ENCODE data around the gene TLK2.
A peak's percentile ranks its signal among the peaks of the same experiment; 100 is the strongest.
"Not testable (repeated sequence)": the region's sequence is repeated elsewhere in the genome, so short reads cannot be mapped to it uniquely, and the experiment has no call there.

TLK2 gene

DNA sequence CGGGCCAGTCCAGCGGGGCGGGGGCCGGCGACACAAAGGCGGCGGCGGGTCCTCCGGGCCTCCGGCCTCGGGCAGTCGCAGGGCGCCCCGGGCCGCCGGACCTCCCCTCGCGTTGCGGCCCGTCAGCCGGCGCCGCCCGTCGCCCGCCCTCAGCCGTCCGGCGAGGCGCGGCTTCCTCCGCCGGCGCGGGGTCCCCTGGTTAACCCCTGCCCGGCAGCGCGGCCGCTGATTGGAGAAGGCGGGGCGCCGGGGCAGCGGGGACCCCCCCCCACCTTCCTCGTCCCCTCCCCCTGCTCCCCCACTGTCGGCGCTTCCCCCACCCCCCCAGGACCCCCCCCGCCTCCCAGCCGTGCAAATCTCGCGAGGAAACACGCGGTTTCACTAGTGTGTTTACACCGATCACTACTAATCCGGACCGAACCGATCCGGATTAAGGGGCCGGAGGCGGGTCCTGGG is at the start of gene TLK2:
Gene TLK2, plus strand, starts transcription at position 402 of the 456 bp plus-strand sequence. CDS start 2,301 bp downstream, outside the sequence.
- Histone ChIP-seq H3K27me3 (ENCODE audit: control insufficient read depth in 1 of 2, insufficient read depth in 2 of 2, low read length in 2 of 2) (no peaks in the 10 kb centered on the region), H3K9ac (ENCODE audit: low read length) (peak within 1 kb of the TSS; percentile 84)

DNA sequence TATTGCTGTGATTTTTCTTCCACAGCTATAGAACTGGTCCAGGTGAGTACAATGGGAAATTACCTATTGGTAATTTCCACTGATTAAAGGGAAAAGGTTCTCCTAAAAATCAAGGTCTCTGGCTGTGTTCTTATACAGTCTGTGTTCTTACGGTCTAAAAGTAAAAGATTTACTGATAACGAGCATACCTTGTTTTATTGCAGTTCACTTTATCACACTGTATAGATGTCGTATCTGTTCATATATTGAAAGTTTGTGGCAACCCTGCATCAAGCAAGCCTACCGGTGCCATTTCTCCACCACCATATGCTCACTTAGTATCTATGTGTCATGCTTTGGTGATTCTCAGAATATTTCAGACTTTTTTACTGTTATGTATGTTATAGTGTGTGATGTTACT is 43.4 kb upstream of the TLK2 start:
- not testable (repeated sequence) for H3K36me3 ChIP-seq (ENCODE audit: insufficient read depth, low read length); H3K27ac ChIP-seq (ENCODE audit: low read depth, low read length); H3K27me3 ChIP-seq (ENCODE audit: control insufficient read depth in 1 of 2, insufficient read depth in 2 of 2, low read length in 2 of 2); H3K9me3 ChIP-seq (ENCODE audit: low read length); H3K4me3 ChIP-seq (ENCODE audit: low read depth in 1 of 2, low read length in 2 of 2); H3K9ac ChIP-seq (ENCODE audit: low read length); H3K4me1 ChIP-seq (ENCODE audit: insufficient read depth, low read length)

More for the DNA sequence above, at the start of gene TLK2:
- peak within 1 kb of the TSS; percentile 72 for H3K27ac ChIP-seq (ENCODE audit: low read depth, low read length)
- no peaks in the 10 kb centered on the region for H3K9me3 ChIP-seq (ENCODE audit: low read length)
- H3K4me1 ChIP-seq (ENCODE audit: insufficient read depth, low read length), result peaks cover 4% of the 10 kb centered on the region
- H3K36me3 ChIP-seq (ENCODE audit: insufficient read depth, low read length), result no peaks in the 10 kb centered on the region
- H3K4me3 ChIP-seq (ENCODE audit: low read depth in 1 of 2, low read length in 2 of 2), result peak within 1 kb of the TSS; percentile 55 to 71

DNA sequence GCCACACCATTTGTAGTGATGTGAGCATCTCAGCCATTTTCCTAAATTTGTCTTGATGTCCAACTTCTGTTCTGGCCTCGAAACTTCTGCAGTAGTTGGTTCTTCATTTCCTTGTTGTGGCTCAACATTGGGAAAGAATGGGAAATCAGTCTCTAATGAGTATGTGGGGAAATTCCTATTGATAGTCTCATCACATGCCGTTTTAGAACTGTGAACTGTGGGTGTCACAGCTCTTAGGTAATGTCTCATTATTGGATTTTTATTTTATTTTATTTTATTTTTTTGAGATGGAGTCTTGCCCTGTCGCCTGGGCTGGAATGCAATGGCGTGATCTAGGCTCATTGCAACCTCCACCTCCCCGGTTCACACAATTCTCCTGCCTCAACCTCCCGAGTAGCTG is 37.4 kb upstream of the TLK2 start:
- H3K9ac ChIP-seq (ENCODE audit: low read length); H3K4me1 ChIP-seq (ENCODE audit: insufficient read depth, low read length); H3K36me3 ChIP-seq (ENCODE audit: insufficient read depth, low read length); H3K4me3 ChIP-seq (ENCODE audit: low read depth in 1 of 2, low read length in 2 of 2); H3K27ac ChIP-seq (ENCODE audit: low read depth, low read length); H3K9me3 ChIP-seq (ENCODE audit: low read length); H3K27me3 ChIP-seq (ENCODE audit: control insufficient read depth in 1 of 2, insufficient read depth in 2 of 2, low read length in 2 of 2): not testable (repeated sequence)

DNA sequence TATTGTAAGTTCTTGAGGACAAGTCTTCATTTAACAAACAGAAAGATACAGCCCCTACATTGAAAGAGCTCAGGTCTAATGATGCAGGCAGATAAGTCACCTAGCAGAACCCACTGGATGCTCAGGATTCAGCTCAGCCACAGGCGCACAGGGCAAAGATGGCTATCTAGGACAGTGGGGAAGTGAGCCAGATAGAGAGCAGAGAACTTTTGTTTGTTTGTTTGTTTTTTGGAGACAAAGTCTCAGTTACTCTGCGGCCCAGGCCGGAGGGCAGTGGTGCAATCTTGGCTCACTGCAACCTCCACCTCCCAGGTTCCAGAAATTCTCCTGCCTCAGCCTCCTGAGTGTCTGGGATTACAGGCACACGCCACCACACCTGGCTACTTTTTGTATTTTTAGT is 34.6 kb upstream of the TLK2 start:
- peaks cover 24% of the 10 kb centered on the region for H3K36me3 ChIP-seq (ENCODE audit: insufficient read depth, low read length)

DNA sequence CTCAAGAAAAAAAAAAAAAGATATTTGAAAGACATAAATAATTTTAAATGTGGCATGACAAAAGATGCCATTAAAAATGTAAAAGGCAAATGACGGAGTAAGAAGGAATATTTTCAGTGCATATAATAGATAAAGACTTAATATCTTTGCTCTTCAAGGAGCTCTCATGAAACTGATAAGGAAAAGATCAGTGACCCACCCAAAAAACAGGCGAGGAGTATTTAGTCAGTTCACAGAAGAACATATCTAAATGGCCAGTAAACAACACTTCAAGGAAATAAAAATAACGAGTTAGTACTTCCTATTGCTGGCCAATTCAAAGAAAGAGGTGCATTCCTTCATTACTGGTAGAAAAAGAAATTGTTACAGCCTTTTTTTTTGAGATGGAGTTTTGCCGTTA is 32.8 kb upstream of the TLK2 start:
- H3K27me3 ChIP-seq (ENCODE audit: control insufficient read depth in 1 of 2, insufficient read depth in 2 of 2, low read length in 2 of 2); H3K9me3 ChIP-seq (ENCODE audit: low read length); H3K9ac ChIP-seq (ENCODE audit: low read length); H3K4me3 ChIP-seq (ENCODE audit: low read depth in 1 of 2, low read length in 2 of 2); H3K4me1 ChIP-seq (ENCODE audit: insufficient read depth, low read length); H3K27ac ChIP-seq (ENCODE audit: low read depth, low read length): not testable (repeated sequence)
- peaks cover 24% of the 10 kb centered on the region for H3K36me3 ChIP-seq (ENCODE audit: insufficient read depth, low read length)

More for the DNA sequence above, 34.6 kb upstream of the TLK2 start:
- Histone ChIP-seq H3K27ac (ENCODE audit: low read depth, low read length) (no peak overlapping the region), H3K4me1 (ENCODE audit: insufficient read depth, low read length) (no peaks in the 10 kb centered on the region), H3K9ac (ENCODE audit: low read length) (no peak overlapping the region), H3K4me3 (ENCODE audit: low read depth in 1 of 2, low read length in 2 of 2) (no peak overlapping the region), H3K9me3 (ENCODE audit: low read length) (no peaks in the 10 kb centered on the region), H3K27me3 (ENCODE audit: control insufficient read depth in 1 of 2, insufficient read depth in 2 of 2, low read length in 2 of 2) (no peaks in the 10 kb centered on the region)

DNA sequence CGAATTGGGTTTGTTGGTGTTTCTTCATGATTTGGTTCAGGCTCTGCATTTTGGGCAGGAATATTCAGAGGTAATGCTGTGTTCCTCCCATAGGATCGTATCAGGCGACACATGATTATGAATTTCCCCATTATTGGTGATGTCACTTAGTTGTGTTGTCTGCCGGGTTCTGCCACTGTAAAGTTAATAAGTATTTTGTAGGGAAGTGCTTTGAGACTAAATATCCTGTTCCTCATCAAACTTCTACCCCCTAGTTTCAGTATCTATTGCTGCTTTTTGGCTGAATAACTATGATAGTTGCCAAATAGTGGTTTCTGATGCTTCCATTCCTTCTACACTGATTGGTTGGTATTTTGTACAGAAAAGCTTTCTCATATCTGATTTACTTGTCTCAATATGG is 26.4 kb upstream of the TLK2 start:
- not testable (repeated sequence) for H3K9me3 ChIP-seq (ENCODE audit: low read length)
- H3K36me3 ChIP-seq (ENCODE audit: insufficient read depth, low read length), result peaks cover 13% of the 10 kb centered on the region

DNA sequence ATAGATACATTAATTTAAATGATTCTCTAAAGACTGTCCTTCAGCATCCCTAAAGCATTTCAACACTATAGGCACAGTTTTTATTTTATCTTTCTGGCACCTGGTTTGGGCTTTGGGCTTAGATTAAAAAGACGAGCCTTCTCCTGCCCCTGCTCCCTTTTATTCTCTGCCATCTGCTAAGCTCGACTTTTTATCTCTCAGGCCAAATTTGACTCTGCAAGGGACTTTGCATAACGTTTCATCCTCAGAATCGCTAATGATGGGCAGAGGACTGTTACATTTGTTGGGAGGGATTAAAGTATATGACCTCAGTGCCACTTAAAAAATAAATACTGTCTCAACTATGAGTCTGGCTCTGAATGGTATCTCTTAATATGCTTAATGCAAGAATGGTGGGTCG is 25.6 kb upstream of the TLK2 start:
- H3K4me3 ChIP-seq (ENCODE audit: low read depth in 1 of 2, low read length in 2 of 2); H3K36me3 ChIP-seq (ENCODE audit: insufficient read depth, low read length); H3K27me3 ChIP-seq (ENCODE audit: control insufficient read depth in 1 of 2, insufficient read depth in 2 of 2, low read length in 2 of 2); H3K9me3 ChIP-seq (ENCODE audit: low read length); H3K27ac ChIP-seq (ENCODE audit: low read depth, low read length); H3K4me1 ChIP-seq (ENCODE audit: insufficient read depth, low read length); H3K9ac ChIP-seq (ENCODE audit: low read length): not testable (repeated sequence)

More for the DNA sequence above, 26.4 kb upstream of the TLK2 start:
- H3K9ac ChIP-seq (ENCODE audit: low read length); H3K27me3 ChIP-seq (ENCODE audit: control insufficient read depth in 1 of 2, insufficient read depth in 2 of 2, low read length in 2 of 2); H3K4me3 ChIP-seq (ENCODE audit: low read depth in 1 of 2, low read length in 2 of 2); H3K27ac ChIP-seq (ENCODE audit: low read depth, low read length); H3K4me1 ChIP-seq (ENCODE audit: insufficient read depth, low read length): not testable (repeated sequence)

DNA sequence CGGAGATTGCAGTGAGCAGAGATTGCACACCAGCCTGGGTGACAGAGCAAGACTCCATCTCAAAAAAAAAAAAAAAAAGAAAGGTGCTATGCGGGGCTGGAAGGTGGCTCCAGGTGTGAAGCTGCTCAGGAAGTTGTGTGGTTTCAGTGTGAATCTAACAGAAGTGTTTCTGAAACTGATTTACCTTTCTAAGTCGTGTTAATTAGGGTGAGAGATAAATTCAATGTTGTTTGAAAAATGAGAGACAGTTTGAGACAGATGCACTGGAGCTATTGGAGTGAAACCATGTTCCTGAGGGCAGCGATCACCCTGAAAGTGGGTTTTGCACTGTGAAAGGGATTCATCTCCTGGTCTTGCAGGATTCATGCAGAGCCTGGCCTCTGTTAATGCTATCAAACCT is 25.0 kb upstream of the TLK2 start:
- not testable (repeated sequence) for H3K27me3 ChIP-seq (ENCODE audit: control insufficient read depth in 1 of 2, insufficient read depth in 2 of 2, low read length in 2 of 2); H3K36me3 ChIP-seq (ENCODE audit: insufficient read depth, low read length); H3K9me3 ChIP-seq (ENCODE audit: low read length); H3K27ac ChIP-seq (ENCODE audit: low read depth, low read length); H3K4me3 ChIP-seq (ENCODE audit: low read depth in 1 of 2, low read length in 2 of 2); H3K4me1 ChIP-seq (ENCODE audit: insufficient read depth, low read length); H3K9ac ChIP-seq (ENCODE audit: low read length)

DNA sequence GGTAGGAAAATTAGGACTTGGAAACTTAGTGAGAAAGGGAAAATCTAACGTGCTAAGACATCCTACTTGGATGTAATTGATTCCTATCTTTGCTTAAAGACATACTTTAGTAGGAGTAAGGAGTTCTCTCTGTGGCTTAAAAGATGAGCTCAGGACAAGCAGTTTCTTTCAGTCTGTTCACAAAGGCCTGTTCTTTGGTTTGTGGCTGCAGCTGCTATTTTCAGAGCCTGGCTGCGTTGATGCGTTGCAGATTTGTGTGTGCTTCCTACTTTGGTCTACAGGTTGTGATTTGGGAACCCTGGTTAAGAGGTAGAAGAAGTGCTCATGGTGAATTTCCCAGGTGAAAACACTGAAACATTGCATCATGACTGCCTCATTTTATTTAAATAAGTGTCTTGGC is 24.5 kb upstream of the TLK2 start:
- not testable (repeated sequence) for H3K9ac ChIP-seq (ENCODE audit: low read length); H3K4me3 ChIP-seq (ENCODE audit: low read depth in 1 of 2, low read length in 2 of 2)

DNA sequence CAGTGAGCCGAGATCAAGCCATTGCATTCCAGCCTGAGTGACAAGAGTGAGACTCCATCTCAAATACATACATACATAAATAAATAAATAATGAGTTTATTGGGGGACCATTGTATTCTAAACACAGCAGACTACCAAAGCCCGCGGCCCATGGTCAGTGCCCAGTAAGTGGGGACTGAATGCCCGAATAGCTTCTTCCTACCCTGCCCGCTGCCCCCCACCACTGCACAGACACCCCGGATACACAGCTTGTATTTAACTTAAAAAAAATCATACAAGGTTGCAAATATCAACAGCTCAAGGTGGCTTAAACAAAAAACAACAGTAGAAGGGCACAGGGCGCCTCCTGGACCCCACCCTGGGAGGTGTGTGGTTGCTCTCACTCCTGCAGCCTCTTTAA is 22.6 kb upstream of the TLK2 start:
- no peaks in the 10 kb centered on the region for H3K36me3 ChIP-seq (ENCODE audit: insufficient read depth, low read length)
- H3K4me1 ChIP-seq (ENCODE audit: insufficient read depth, low read length), result no peaks in the 10 kb centered on the region
- no peaks in the 10 kb centered on the region for H3K27me3 ChIP-seq (ENCODE audit: control insufficient read depth in 1 of 2, insufficient read depth in 2 of 2, low read length in 2 of 2)
- no peak overlapping the region for H3K27ac ChIP-seq (ENCODE audit: low read depth, low read length)
- no peaks in the 10 kb centered on the region for H3K9me3 ChIP-seq (ENCODE audit: low read length)
- H3K9ac ChIP-seq (ENCODE audit: low read length), result no peak overlapping the region
- no peak overlapping the region for H3K4me3 ChIP-seq (ENCODE audit: low read depth in 1 of 2, low read length in 2 of 2)

More for the DNA sequence above, 24.5 kb upstream of the TLK2 start:
- H3K27ac ChIP-seq (ENCODE audit: low read depth, low read length); H3K4me1 ChIP-seq (ENCODE audit: insufficient read depth, low read length); H3K27me3 ChIP-seq (ENCODE audit: control insufficient read depth in 1 of 2, insufficient read depth in 2 of 2, low read length in 2 of 2); H3K9me3 ChIP-seq (ENCODE audit: low read length); H3K36me3 ChIP-seq (ENCODE audit: insufficient read depth, low read length): not testable (repeated sequence)

DNA sequence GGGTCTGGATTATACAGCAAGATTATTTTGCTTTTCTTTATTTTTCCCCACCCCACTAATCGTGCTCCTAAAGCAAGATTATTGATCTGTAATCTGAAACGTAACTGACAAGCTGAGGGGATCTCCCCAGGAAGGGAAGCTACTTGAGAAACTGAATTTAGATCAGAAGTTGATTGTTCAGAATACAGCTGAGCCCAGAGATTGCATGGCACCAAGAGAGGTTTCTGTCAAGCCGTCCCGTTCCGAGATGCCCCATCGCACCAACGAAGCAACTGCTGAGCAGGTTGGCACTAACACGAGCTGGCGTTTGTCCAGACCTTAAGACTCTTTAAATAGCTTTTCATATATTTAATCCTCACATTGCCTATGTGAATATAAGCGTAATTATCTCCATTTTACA is 20.1 kb upstream of the TLK2 start:
- H3K27ac ChIP-seq (ENCODE audit: low read depth, low read length); H3K9ac ChIP-seq (ENCODE audit: low read length); H3K4me3 ChIP-seq (ENCODE audit: low read depth in 1 of 2, low read length in 2 of 2); H3K27me3 ChIP-seq (ENCODE audit: control insufficient read depth in 1 of 2, insufficient read depth in 2 of 2, low read length in 2 of 2); H3K9me3 ChIP-seq (ENCODE audit: low read length); H3K4me1 ChIP-seq (ENCODE audit: insufficient read depth, low read length); H3K36me3 ChIP-seq (ENCODE audit: insufficient read depth, low read length): not testable (repeated sequence)

DNA sequence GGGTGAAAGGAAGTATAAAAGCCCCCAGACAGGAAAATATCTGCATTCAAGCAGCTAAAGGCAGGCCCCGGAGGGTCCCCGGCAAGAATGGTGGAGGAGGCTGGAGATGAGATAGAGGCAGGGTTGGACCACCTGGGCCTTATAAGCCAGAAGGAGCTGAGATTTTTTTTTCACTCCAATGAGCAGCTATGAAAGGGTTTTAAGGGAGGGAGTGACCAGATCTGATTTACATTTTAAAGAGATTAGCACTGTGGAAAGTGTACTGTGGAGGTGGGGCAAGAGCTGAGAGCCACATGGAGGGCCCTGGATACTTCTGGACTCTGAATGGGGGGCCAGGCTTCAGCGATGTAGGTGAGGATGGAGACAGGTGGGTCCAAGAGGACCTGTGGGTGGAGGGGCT is 14.2 kb upstream of the TLK2 start:
- not testable (repeated sequence) for H3K9ac ChIP-seq (ENCODE audit: low read length); H3K9me3 ChIP-seq (ENCODE audit: low read length); H3K4me1 ChIP-seq (ENCODE audit: insufficient read depth, low read length); H3K4me3 ChIP-seq (ENCODE audit: low read depth in 1 of 2, low read length in 2 of 2); H3K27ac ChIP-seq (ENCODE audit: low read depth, low read length); H3K27me3 ChIP-seq (ENCODE audit: control insufficient read depth in 1 of 2, insufficient read depth in 2 of 2, low read length in 2 of 2); H3K36me3 ChIP-seq (ENCODE audit: insufficient read depth, low read length)

Measured in muscle layer of colon (tissue), 2 donors.